B cell (primary cell): Measurements from ENCODE around the gene SLC12A4.

ENCODE experiments used
- CTCF ChIP-seq: fragments of 200-600 bp; IDR thresholded peaks from one replicate; pipeline ENCODE4 v1.8.0; 2022; ENCODE audit warnings: antibody characterized with exemption, mild to moderate bottlenecking
- EZH2 ChIP-seq: IDR thresholded peaks from 2 replicates; pipeline ENCODE4 v1.6.1; 2012; ENCODE audit warnings: borderline replicate concordance, low read depth, mild to moderate bottlenecking, moderate library complexity, low read length; ENCODE audit not compliant: insufficient read depth, poor library complexity, severe bottlenecking

GRCh38 chr16:67931712-67932461 is 36.5 kb downstream of the SLC12A4 start, which contains the start of gene CTRL:
- TF ChIP-seq CTCF (no peak), EZH2 (no peak)
